ENCODE measurements around the gene PBOV1. TPM values are rescaled to one million over a fixed set of nuclear protein-coding genes. Genes with fewer than 3 reads are reported as not detected.

The PBOV1 gene
- total RNA-seq, 2 experiments from 2014 or later: not detected

GRCh38 chr6:138235205-138235604 lies 16.9 kb upstream of the PBOV1 start:
- no peak overlapping the region for H2AFZ ChIP-seq (ENCODE audit: low read length)
- intact Hi-C loops (cut with micrococcal nuclease; ENCODE audit: unreplicated experiment): no loop called here
- POLR2A ChIA-PET: interaction anchor here (0.5 to 2.1 kb wide), 7 partner anchors 8 to 1086 kb away, joined by 3 to 6 read pairs (median 4); no protein-coding TSS in a partner anchor
- no peak overlapping the region for H3K4me3 ChIP-seq (ENCODE audit: low read depth, low read length, poor library complexity, severe bottlenecking)
- BruUV-seq (replicated peaks): no TSS peak
- no peak for DNase-seq (ENCODE audit: low spot score)
- no peaks in the 10 kb centered on the region for H3K9me2 ChIP-seq (ENCODE audit: insufficient read depth, low read length)
- 0 out of 2 replicates have a peak, but pooled peaks cover 3% of the 10 kb centered on the region for H4K20me1 ChIP-seq (ENCODE audit: insufficient read depth, low read length)
- no peaks in the 10 kb centered on the region for H3K79me2 ChIP-seq (ENCODE audit: insufficient read depth, low read depth, low read length)
- H3K9me3 ChIP-seq (ENCODE audit: low read length): no peaks in the 10 kb centered on the region
- no peak overlapping the region for H3K27ac ChIP-seq (ENCODE audit: low read depth, low read length, poor library complexity, severe bottlenecking)
- no peak overlapping the region for H3K4me2 ChIP-seq (ENCODE audit: low read length)
- CTCF ChIA-PET (ENCODE audit: unreplicated experiment): no interaction called here
- no peak for TF ChIP-seq EZH2phosphoT487 (IDR thresholded peaks at IDR 0.05; ENCODE audit: borderline replicate concordance, low read depth, low read length)
- no peak for TF ChIP-seq CTCF (conservative IDR thresholded peaks at IDR 0.05; ENCODE audit: low read length)
- no peaks in the 10 kb centered on the region for H3K36me3 ChIP-seq (ENCODE audit: insufficient read depth, low read length)
- peaks cover 7% of the 10 kb centered on the region for H3K4me1 ChIP-seq (ENCODE audit: insufficient read depth, low read length, poor library complexity, severe bottlenecking)

GRCh38 chr6:138234363-138234762 lies 16.1 kb upstream of the PBOV1 start:
- Histone ChIP-seq H3K79me2 (ENCODE audit: insufficient read depth, low read depth, low read length) (no peaks in the 10 kb centered on the region), H3K9me3 (ENCODE audit: low read length) (no peaks in the 10 kb centered on the region), H3K27ac (ENCODE audit: low read depth, low read length, poor library complexity, severe bottlenecking) (no peak overlapping the region), H3K4me3 (ENCODE audit: low read depth, low read length, poor library complexity, severe bottlenecking) (no peak overlapping the region), H4K20me1 (ENCODE audit: insufficient read depth, low read length) (0 out of 2 replicates have a peak, but pooled peaks cover 3% of the 10 kb centered on the region), H3K4me2 (ENCODE audit: low read length) (no peak overlapping the region), H3K4me1 (ENCODE audit: insufficient read depth, low read length, poor library complexity, severe bottlenecking) (peaks cover 7% of the 10 kb centered on the region), H3K36me3 (ENCODE audit: insufficient read depth, low read length) (no peaks in the 10 kb centered on the region), H2AFZ (ENCODE audit: low read length) (no peak overlapping the region), H3K9me2 (ENCODE audit: insufficient read depth, low read length) (no peaks in the 10 kb centered on the region)
- POLR2A ChIA-PET: interaction anchor here (0.5 to 2.1 kb wide), 6 partner anchors 8 to 112 kb away, joined by 3 to 6 read pairs (median 4); no protein-coding TSS in a partner anchor
- TF ChIP-seq CTCF (conservative IDR thresholded peaks at IDR 0.05; ENCODE audit: low read length) (no peak), EZH2phosphoT487 (IDR thresholded peaks at IDR 0.05; ENCODE audit: borderline replicate concordance, low read depth, low read length) (no peak)
- CTCF ChIA-PET (ENCODE audit: unreplicated experiment): no interaction called here
- no TSS peak for BruUV-seq (replicated peaks)
- no peak for DNase-seq (ENCODE audit: low spot score)
- intact Hi-C loops (cut with micrococcal nuclease; ENCODE audit: unreplicated experiment): no loop called here

GRCh38 chr6:138231381-138231886 lies 13.1 kb upstream of the PBOV1 start:
- ChIA-PET CTCF (ENCODE audit: unreplicated experiment) (no interaction called here), POLR2A (interaction anchor here (1.1 to 1.4 kb wide), 2 partner anchors 22 to 29 kb away, joined by 3 read pairs; no protein-coding TSS in a partner anchor)
- H4K20me1 ChIP-seq (ENCODE audit: insufficient read depth, low read length): 0 out of 2 replicates have a peak, but pooled peaks cover 3% of the 10 kb centered on the region
- TF ChIP-seq EZH2phosphoT487 (IDR thresholded peaks at IDR 0.05; ENCODE audit: borderline replicate concordance, low read depth, low read length) (no peak), CTCF (conservative IDR thresholded peaks at IDR 0.05; ENCODE audit: low read length) (no peak)
- no peaks in the 10 kb centered on the region for H3K79me2 ChIP-seq (ENCODE audit: insufficient read depth, low read depth, low read length)
- no peaks in the 10 kb centered on the region for H3K9me2 ChIP-seq (ENCODE audit: insufficient read depth, low read length)
- no TSS peak for BruUV-seq (replicated peaks)
- intact Hi-C loops (cut with micrococcal nuclease; ENCODE audit: unreplicated experiment): no loop called here
- no peak overlapping the region for H3K27ac ChIP-seq (ENCODE audit: low read depth, low read length, poor library complexity, severe bottlenecking)
- H3K36me3 ChIP-seq (ENCODE audit: insufficient read depth, low read length): no peaks in the 10 kb centered on the region
- DNase-seq (ENCODE audit: low spot score): no peak
- no peak overlapping the region for H3K4me2 ChIP-seq (ENCODE audit: low read length)
- H3K4me1 ChIP-seq (ENCODE audit: insufficient read depth, low read length, poor library complexity, severe bottlenecking): peaks cover 7% of the 10 kb centered on the region
- H3K4me3 ChIP-seq (ENCODE audit: low read depth, low read length, poor library complexity, severe bottlenecking): no peak overlapping the region
- no peaks in the 10 kb centered on the region for H3K9me3 ChIP-seq (ENCODE audit: low read length)
- H2AFZ ChIP-seq (ENCODE audit: low read length): no peak overlapping the region

All from OCI-LY7 (cell line).